HG03066 (cell line): ENCODE data around the gene NFIA.

Experiments used
- ATAC-seq: cut with Tn5 transposase; IDR thresholded peaks from one replicate; pipeline ENCODE4 v1.9.1; 2021; ENCODE audit warnings: low read depth; ENCODE audit not compliant: unreplicated experiment

Gene NFIA

DNA sequence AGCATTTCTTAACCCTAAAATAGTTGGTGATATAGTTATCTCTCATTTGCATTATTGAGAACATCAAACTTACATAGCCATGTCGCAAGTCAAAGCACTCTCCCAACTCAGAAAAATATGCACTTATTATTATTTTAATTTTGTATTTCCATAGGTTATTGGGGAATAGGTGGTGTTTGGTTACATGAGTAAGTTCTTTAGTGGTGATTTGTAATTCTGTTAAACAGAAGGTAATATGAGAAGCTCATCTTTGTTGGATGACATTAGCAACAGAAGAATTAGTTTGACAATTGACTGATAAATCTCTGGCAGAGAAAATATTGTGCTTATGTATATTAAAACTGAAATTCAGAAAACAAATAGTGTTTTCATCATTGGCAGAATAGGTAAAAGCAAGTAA is 154.8 kb downstream of the NFIA start:
- no peak for ATAC-seq

DNA sequence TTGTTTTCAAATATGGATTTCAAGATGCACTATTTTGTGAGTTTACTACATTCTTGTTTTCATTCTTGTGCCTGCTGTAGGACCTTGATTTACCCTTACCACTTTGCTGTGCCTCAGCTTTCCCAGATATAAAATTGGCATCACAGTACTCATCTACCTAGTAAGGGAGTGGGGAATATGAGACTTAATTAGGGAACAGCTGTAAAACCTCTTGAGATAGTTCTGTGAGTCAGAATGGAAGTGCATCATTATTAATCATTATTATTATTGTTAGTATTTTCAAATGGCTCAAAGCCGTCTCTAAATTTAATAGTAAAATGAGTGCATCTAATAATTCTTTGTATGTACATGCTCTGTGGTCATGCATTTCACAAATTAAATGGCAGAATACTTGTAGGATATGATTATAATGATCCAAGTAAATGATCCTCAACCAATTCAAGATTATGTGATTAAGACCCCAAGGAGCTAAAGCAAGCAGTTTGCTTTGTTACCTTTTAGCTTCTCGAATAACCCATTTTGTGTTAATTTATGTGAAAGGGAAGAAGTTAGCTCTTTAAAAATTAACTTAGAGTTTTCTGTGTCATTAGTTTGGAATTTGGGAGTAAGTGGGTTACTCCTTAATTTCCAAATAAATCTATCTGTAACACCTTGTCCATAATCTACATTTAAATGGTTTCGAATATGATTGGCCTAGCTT is 155.4 kb downstream of the NFIA start:
- no peak for ATAC-seq

DNA sequence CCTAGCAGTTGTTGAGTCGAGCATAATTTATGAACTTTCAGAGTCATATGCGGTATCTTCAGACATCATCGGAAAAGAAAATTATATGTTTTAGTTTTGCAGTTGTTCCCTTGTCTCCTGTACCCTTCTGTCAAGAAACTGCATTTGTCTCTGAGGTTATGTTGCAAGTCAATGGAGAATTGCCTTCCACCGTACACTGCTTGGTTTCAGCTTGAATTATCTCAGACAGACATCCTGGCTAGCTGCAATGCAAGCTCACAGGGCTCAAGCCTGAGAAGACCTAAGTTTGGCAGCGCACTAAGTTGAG is 156.0 kb downstream of the NFIA start:
- no peak for ATAC-seq

DNA sequence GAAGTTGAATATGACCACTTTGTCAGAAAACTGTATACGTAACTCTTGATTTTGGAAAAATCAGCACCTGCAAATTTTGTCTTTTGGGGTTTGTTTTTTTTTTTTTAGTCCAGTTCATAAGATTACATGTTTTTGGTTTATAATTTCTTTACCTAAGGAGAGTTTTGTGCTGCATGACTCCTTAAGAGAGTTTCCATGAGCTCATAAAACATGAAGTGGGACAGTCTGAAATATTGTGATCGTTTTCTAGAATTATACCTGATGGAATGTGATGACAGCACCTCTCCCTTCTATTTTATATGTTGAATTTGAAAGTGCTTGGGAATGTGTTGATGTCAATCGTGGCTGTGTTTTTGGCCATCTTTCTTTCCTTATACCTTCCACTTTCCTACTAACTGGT is 158.5 kb downstream of the NFIA start:
- no peak for ATAC-seq

DNA sequence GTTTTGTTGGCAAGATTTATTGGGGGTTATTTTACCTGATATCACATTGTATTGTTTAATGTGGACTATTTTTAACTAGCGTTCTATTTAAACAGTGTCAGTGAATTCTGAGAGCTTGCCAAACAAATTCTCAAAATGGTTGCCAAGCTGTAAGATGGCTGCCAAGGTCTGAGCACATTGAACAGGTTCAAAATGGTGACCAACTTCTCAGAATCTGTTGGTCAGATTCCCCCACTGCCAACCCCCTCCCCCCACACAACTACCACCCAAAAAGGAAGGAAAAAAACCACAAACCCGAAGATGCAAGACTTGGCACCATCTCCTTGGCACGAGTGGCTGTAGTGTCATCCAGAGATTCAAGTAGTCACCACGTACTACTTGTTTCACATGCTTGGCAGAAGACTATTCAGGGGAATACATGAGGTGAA is 159.1 kb downstream of the NFIA start:
- no peak for ATAC-seq

DNA sequence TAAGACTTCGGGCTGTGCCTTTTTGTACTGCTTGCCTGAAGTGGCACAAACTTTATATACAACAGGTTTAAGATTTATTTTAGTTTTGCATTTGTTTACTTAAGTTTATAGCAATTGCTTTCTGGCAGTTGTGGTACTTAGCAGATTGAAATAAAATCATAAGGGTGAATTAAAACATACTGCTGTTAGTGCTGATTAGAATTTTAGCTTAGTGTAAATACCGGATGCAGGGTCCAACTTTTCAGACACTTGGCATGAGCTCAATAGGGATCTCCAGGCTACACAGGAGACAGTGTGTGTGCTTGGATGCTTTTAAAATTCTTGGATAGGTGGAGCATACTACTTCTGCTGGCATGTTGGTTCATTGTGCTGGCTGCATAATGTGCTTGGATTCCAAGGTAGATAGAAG is 159.6 kb downstream of the NFIA start:
- no peak for ATAC-seq

DNA sequence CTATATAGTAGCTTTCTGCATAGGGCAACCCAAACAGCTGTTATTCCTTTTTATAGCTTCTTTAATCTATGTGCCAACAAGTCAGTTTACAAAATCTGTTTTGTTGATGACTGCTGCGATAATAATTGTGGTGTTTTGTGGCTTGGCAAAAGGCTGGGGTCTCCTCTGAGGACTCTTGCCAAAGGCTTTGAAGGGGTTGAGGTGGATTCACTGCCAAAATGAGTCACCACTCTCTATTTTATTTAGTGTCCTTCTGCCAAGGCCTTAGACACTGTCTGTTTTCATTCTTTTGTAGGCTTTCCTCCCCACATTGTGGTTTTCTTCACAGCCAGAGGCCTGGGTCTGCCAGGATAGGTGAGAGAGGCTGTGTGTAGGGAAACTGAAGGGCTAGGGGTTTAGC is 161.8 kb downstream of the NFIA start:
- no peak for ATAC-seq

DNA sequence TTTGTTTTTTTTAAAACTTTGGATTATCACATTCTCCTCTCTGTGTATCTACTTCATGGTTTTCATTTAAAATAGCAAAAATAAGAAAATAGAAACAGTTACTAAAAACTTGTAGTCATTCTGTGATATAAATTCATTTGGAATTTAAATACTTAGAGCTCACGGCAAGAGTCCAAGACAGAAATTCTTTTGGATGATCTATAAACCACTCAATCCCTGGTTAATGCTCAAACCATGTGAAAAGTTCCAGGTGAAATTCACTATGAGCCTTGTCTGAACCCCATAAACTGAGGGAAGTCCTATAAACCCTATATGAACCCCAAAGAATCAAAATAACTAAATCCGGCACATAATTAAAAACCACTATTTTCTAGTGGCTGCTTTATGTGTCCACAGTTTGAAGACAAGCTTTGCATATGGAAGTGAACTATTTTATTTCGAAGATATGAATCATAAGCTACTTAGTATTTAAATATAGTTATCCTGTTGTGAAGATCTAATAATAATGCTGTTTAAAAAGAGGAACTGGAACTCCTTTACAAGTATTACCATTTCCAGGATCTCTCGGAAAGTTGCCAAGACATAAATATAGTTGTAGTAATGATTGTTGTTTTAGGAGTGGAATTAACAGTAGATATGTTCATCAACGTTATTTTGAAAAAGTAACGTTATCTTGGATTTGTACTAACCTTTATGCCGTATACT is 163.5 kb downstream of the NFIA start:
- ATAC-seq = no peak

DNA sequence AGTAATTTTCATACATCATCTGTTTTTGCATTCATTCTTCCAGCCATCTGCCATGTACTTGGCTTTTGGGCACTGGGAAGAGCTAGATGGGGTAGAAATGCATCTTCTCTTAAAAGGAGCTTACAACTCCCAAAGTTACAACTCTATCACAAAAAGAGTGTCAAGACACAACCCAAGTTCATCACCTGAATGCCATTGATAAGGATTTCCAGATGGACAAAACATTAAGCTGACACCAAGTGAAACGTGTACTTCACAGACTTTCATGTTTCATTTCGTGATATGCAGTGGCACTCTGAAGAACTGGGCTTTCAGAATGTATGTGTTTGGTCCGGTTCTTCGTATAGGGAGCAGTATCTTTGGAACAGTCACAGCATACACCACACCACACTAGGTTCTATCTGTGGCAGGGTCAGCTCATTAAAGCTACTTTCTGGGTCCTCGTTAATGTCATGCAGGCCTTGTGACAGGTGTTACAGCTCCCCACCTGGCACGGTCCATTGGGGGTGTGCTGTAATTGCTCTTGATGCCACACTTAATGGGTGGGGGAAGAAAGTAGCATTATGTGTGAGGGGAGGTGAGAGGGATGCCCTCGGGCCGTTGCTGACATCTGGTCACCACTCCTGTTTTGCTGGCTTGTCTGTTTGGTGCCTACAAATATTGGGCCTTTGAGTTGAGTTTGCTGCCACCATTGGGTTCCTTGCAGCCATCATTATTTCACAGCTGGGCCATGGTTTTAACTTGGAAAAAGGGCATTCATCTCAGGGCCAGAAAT is 164.9 kb downstream of the NFIA start:
- no peak for ATAC-seq

DNA sequence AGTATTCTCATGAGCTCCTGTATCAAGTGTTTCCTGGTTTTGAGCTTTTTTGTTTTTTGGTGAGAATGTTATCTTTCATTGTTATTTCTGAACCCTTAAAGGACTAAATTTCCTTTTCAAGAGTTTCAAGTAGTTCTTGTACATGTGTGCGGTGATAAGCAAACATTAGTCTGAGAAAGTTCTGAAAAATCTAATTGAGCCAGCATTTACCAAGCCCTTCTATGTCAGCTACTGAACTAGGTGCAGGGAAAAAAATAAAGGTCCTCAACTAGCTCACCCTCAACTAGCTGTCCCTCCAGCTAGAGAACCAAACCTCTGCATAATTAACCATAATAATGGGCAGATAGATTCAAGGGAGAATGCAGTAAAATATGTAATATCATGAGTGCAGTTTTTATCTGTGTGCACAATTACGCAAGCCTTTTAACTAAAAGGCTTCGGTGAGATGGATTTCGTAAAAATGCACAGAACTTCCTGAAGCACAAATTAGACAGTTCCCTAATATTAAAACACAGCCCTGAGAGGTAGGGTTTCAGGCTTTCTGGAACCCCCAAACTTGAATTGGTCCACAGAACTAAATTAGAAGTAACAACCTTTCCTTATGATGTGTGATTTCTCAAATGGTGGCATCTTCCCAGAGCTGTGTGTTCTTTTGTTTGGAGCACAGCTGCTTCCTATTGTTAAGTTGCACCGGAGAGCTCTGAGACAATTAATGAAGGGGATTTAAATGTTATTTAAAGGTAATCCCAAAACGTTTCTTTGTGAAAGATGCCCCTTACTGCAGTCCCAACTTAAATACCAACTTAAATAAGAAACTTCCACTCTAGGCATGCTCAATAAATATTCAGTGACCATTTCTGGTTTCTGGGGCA is 165.8 kb downstream of the NFIA start:
- ATAC-seq = no peak

DNA sequence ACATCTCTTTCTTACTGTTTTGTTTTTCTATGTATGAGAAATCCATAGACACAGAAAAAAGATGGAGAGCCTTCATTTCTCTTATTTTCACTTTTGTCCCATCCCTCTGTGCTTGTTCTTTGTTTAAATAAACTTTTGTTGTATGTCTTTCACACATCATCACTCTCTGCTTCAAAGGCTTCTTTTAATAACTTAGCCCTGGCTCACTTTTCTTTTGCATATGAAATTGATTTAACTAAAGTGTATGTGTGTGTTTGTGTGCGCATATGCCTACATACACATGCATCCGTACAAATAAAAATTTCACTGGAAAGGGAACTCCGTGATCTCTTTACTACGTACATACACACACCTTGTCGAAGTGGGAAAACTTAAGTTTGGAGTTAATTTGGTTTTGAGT is 168.6 kb downstream of the NFIA start:
- no peak for ATAC-seq

DNA sequence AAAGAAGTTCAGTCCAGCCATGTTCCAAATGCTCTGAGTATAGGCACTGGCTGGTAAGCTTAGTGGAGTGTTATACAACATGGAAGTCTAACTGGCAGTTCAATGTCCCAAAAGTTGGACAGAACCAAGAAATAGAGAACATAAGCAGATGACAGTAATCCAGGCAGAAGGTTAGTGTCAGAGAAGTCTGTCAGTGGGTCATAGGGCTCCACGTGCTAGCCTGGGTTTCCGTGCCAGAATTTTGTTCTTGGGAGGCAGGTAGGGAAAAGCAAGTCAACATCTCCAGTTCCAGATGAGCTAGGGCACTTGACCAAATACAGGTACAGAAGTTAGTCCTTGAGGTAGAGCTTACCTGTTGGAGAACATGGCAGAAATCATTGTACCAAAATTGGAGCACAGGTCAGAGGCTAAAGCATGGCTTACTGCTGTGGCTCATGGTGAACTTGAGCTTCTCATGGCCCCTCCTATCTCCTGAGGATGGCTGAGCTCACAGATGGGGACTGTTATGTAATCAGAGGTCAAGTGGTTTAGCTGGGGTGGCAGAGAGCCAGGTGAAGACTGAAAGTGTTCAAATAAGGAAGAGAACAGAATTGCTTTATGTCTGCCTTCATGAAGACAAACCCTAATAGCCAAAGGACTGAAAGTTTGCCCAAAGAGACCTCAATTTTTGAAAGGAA is 170.8 kb downstream of the NFIA start:
- no peak for ATAC-seq

DNA sequence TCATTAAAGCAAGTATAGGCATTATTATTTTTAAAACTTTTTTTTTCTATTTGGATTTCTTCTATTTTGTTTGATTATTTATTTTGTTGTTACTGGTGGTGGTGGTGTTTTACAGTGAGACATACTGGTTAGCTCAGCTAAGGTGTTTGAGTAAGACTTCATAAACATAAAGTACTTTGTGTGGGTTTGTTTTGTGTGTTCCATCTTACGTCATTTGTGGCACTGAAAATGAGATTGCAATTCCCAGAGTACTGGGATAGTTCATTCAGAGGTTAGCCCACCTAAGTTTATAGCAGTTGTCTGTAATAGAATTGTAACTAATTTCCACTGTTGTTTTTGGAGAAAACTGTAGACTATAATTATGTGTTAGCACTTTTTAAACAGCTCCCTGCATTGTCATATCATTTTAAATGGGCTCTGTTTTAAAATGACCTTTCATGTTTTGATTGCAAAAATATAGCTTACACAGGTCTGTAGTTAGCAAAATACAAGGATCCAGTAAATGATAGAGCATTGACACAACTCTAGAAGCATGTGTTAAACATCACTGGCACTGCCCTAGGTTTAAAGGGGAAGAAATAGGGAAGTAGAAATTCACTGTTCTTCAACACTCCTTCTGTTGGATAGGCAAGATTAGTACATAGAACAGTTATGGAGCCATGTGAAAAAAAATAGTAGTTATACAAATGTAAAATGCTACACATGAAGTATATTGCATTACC is 171.7 kb downstream of the NFIA start:
- ATAC-seq = no peak

DNA sequence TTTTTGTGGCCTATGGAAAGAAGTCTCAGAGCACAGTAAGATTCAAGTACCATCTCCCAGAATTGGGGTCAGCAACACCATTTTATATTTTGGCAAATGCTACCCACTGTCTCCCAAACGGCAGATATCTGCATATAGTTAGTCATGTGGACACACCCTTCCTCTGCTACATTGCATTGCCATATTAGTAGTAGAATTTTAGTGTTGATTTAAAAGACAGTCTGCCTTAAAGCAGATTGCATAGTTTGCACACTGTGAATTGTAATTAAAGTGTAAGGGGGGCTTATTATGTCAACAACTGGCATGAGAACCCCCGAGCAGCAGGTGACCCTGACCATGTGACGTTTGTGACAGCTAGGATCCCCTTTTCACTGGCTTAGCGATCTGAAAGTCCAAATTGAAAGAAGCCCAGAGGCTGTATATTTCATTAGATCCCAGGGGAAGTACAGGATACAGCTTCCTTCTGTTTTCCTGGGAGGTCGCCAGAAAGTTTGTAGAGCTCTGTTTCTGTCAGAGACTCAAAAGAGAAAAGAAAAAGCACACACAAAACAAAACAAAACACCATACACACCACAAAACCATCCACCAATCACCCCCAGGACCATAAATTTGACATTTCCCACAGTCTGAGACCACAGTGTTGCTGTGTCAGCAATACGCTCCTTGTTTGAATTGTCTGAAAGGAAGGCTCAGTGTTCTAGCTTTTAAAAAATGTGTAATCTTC is 172.4 kb downstream of the NFIA start:
- ATAC-seq = no peak

DNA sequence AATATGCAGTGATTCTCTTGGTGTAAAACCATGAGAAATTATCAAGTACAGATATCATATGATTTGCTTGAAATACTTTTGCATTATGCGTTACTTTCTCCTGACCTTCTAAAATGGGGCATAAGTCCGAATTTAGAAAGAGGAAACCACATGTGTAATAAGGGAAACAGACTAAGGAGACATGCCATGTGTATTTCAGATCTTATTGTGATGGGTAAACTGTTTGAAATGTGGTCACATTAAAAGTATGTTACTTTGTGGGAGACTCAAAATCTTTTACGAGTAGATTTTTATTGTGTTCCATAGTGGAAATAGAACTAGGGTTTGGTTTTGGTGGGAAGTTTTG is 173.0 kb downstream of the NFIA start:
- no peak for ATAC-seq

DNA sequence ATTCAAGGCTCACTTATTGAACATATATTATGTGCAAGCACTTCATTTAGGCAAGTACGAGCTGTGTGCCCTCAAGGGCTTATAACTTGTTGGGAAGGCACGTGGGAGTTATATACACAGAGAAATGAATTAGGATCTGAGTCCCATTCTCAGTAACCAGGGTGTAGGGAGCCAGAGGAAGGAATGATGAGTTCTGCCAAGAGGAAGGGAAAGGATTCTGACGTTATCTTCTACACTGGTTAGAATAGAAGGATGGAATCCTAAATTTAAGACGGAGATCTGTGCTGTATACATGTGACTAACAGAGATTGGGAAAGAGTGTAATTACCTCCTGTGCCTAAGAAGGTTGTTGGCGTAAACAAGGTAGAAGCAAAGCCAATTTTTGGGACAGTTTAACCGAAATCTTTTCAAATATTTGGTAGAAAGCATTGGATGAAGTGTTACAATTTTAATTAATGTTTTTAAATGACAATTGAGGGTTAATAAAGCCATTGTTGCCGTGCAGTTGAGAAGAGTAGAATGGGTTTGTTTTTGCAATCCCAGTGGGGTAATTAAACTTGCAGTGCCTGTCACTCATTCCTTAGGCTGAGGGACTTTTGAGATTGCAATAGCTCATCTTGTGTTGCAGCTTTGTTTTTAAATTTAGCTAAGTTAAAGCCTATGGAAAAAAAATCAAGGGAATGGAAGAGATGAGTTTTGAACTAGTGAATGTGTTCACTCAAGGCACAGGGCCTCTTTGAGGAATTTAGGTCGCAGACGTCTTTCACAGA is 177.2 kb downstream of the NFIA start:
- ATAC-seq = no peak

DNA sequence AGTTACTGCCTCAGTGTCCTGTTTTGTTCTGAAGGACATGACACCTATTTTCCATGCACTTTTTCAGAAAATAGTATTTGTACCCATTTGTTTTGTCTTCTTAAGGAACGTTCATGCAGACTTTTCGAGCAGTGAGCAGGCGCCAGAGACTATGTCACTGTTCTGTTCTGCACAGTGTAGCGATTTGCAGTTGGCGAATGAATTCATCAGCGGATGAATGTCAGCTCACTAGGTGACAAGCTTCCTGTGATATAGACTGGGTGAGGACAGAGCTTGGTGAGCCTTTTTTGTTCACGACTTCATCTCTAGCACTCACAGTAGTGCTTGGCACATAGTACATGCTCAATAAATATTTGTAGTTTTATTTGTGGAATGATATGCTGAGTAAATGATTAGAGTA is 177.8 kb downstream of the NFIA start:
- ATAC-seq = no peak

DNA sequence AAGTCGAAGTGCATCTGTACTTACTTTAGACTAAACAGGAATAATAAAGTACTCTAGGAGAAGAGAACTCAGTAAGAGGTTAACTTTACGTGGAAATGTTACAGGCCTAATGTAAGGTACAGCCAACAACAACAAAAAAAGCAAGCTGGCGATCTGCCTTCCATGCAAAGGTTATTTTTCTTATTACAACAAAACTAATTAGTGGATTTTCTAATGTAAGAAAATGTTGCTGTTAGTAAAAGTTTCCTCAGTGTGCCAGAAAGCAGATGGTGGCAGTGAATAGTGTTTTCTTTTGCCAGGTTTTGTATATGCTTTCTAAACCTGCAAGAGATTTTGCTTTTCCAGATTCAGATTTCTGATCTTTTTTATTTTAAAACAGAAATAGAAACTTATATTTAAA is 179.2 kb downstream of the NFIA start:
- ATAC-seq = no peak
